GM18517 (cell line): Measurements from ENCODE around the gene PBLD.
"Not testable (repeated sequence)": the region's sequence is repeated elsewhere in the genome, so short reads cannot be mapped to it uniquely, and the experiment has no call there.

Experiments used
- ATAC-seq: cut with Tn5 transposase; IDR thresholded peaks from one replicate; pipeline ENCODE4 v1.9.1; 2021; ENCODE audit warnings: mild to moderate bottlenecking, moderate library complexity; ENCODE audit not compliant: unreplicated experiment

PBLD gene

DNA sequence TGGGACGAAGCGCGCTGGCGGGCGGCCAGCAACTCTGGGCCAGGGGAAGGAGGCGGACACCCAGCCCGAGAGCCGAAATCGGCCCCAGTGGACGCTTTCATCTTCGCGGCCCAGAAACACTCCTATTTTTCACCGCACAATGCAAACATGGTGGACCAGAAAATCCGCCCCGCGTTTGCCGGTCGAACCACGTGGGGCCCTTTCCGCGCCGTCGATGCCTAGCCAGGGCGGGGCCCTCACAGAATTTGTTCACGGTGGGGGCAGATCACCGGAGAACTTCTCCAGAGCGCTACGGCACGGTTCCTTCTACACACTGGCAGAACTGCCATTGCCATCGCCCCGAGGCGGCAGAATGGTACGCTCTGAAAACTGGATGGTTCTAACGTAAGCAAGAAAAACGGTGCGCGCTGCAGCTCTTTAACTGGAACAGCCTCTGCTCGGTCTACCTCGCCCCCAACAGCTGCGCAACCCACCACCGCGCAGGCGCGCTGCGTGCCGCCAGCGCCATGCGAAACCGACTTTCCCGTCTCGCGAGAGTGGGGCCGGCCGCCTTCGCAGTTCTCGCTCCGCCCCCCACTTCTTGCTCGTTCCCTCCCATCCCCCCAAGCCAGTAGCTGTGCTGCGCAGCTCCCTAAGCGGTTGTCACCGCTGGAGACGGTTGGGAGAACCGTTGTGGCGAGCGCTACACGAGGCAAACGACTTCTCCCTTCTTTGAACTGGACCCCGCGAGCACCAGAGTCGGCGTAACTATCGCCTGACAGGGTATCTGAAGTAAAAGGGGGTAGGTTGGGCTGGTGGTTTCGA lies 1.1 kb downstream of the PBLD start, which contains the start of gene HNRNPH3:
Gene HNRNPH3, plus strand, starts transcription at position 610 of the 804 bp plus-strand sequence. CDS start 5,158 bp downstream, outside the sequence.
- peak; percentile 85 for ATAC-seq

DNA sequence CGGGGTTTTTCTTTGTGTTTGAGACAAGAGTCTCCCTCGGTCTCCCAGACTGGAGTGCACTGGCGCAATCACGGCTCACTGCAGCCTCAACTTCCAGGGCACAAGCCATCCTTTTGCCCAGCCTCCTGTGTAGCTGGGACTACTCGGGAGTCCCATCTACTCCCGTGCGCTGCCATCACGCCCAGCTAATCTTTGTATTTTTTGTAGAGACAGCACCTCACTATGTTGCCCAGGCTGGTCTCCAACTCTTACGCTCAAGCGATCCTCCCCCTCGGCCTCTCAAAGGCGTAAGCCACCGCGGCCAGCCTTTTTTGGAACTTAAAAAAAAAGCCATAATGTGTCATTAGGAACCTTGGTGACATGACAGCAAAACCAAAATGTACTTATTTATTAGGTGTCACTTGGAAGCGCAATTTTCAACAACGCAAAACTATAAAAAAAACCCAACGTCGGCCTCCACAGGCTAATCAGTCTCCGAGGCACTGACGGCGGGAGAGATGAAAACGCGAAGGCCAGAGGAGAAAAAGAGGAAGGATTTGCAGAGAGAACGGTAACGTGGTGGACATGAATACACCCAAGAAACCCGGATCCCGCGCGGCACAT lies 1.8 kb downstream of the PBLD start:
- ATAC-seq: no peak

GRCh38 chr10:68329506-68329861 lies 3.2 kb downstream of the PBLD start:
- no peak for ATAC-seq

- no peak for ATAC-seq
Observed at GRCh38 chr10:68327889-68328786, 4.6 kb downstream of the PBLD start.

DNA sequence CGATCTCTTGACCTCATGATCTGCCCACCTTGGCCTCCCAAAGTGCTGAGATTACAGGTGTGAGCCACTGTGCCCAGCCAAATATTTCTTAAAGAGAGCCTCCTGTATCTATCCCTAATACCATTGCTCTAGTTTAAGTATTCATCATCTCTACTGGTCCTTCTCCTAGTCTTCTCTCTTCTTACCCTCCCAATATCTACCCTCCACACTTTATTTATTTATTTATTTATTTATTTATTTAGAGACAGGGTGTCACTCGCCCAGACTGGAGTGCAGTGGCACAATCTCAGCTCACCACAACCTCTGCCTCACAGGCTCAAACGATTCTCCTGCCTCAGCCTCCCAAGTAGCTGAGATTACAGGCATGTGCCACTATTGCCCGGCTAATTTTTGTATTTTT lies 8.3 kb downstream of the PBLD start:
- ATAC-seq: not testable (repeated sequence)

DNA sequence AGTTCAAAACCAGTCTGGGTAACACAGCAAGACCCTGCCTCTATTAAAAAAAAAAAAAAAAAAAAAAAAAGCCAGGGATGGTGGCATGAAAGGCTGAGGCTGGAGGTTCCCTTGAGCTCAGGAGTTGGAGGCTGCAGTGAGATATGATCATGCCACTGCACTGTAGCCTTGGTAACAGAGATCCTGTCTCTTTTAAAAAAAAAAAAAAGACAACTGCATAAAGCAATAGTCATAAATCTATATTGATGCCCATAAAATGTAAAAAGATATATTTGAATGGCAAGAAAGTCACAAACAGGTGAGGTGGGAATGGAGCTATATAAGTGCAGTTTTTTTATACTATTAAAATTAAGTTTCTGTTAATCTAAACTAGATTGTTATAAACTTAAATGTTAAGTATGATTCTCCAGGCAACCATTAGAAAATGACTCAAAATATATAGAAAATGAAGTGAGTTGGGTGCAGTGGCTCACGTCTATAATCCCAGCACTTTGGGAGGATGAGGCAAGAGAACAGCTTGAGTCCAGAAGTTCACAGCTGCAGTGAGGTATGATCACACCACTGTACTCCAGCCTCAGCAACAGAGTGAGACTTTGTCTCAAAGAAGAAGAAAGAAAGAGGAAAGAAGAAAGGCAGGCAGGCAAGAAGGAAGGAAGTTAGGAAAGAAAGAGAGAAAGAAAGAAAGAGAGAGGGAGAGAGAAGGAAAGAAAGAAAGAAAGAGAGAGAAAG lies 14.2 kb downstream of the PBLD start:
- no peak for ATAC-seq

DNA sequence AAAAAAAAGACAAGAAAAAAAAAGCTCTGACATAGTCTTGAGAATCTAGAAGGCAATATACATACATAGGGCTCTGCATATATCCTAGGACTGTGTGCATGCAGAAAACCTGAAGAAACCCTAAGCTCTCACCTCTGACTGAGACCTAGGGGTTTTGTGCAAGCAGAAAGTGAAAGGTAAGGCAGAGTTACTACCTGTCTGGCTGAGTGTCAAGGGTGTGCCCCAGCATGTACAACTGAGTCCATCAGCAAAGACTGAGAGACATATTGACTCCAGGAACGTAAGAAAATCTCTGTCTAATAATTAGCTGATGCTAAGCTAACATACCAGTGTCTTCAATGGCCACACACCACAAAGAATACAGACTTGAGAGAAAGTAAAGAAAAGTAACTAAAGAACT lies 17.1 kb downstream of the PBLD start:
- no peak for ATAC-seq

- ATAC-seq: not testable (repeated sequence)
Observed at GRCh38 chr10:68314930-68315329, 17.8 kb downstream of the PBLD start.

DNA sequence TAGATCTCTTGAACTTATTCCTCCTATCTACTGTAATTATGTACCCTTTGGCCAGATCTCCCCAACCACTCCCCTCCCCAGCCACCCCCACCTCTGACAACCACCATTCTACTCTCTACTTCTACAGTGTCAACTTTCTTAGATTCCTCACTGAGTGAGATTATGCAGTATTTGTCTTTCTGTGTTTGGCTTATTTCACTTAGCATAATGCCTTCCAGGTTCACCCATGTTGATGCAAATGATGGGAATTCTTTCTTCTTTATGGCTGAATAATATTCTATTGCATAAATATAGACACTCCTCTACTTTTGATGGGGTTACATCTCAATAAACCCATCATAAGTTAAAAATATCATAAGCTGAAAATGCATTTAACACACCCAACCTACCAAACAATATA lies 22.2 kb downstream of the PBLD start:
- ATAC-seq: no peak

GRCh38 chr10:68305854-68306253 lies 26.9 kb downstream of the PBLD start:
- no peak for ATAC-seq

GRCh38 chr10:68303849-68304412 lies 28.8 kb downstream of the PBLD start:
- ATAC-seq: no peak

DNA sequence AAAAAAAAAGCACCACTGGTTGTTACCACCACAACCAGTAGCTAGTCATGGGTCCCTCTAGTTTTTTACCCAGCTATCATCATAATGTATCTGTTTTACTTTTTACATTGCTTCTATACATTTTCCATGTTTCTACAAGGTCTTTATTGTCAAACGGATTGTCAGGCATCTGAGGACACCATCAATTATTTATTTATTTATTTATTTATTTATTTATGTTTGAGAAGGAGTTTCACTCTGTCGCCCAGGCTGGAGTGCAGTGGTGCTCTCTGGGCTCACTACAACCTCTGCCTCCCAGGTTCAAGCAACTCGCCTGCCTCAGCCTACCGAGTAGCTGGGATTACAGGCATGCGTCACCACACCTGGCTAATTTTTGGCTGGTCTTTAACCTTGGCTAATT lies 29.9 kb downstream of the PBLD start:
- ATAC-seq: no peak

GRCh38 chr10:68302503-68302823 lies 30.3 kb downstream of the PBLD start:
- ATAC-seq: peak; percentile 21

GRCh38 chr10:68301790-68302502 lies 30.8 kb downstream of the PBLD start:
- ATAC-seq: peak; percentile 62

DNA sequence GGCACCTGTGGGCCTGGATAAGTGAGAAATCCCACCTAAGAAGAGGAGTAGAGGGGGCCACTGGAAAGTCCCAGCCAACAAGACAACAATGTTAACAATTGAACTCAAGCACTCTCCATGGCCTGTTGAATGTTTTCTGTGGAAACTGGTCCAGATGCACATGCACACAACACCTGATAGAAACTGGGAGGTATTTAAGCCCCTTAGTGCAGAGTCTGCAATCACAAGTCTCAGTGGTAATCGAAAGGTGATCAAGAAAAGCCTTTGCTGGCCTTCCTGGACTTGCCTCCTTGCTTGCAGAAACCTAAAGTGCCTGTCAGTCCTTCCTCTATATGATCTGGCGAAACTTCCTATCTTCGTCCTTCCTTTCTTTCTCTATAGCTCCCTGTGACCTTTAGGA lies 31.4 kb downstream of the PBLD start:
- no peak for ATAC-seq

DNA sequence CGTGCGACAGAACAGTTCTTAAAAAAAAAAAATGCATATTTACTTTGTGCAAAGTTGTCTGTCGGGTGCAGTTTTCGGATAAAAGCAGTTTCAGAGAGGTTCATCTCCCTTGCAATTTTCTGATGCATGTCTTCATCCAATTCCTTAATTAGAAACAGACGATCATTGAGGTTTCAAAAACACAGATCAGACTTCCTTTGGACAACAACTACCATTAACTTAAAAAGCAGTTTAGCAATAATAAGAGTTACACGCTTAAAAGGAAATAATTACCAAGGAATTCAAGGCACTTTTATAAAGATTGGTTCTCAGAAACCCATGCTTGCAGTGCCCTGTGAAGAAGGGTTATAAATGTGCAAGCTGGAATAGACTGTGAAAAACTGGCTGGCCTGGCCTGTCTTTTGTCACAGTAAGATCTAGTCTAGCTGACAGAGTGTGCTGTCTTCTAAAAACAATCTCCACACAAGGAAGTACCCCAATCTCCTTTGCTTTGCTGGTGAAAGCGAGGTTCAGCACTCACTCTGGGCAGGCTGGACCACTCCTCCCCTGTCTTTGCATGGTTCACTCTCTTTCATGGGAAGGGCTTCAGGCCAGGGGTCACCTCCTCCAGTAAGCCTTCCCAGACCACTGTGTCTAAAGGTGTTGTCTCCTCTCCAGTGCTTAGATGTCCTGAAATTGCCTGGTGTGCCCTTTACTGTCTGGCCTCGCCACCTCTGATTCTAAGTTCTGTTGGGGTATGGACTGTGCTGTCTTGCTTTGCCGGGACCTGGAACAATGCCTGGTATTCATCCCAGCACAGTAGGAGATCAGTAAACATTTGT lies 35.7 kb downstream of the PBLD start:
- no peak for ATAC-seq

DNA sequence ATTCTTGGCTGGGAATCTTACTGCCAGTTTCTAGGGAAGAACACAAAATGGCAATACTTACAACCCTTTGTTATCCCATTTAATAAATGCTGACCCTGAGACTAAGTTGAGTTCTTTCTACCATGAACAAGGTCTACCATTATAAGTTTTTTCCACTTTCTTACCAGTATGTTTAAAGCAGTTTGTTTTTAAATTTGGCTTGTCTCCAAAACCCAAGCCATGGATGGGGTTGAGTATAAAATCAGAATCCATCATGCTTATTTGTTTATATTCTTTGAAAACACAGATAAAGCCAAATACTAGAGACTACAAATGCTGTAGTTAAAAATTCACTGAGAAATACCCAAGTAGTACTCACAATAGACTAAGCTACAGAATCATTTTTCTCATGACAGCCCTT lies 42.0 kb downstream of the PBLD start:
- no peak for ATAC-seq

DNA sequence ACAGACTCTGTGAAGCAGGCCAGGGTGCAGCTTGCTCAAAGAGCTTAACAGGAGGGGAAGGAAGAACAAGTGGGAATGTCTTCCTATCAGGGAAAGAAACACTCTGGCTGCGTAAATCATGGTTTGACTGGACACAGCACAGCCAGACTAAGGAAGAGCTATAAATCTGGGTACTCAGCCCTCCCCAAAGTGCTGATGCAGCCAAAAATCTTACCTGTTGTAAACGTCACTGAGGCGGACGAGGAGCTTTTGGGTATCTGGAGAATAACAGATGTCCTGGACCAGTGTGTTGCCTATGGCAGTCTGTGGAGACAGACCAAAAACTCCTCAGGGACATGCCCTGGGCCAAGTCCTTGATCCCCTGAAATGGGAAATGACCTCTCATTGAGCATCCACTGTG lies 44.0 kb downstream of the PBLD start:
- ATAC-seq: no peak
